GM18951 (cell line): ENCODE measurements around the gene CD4.
A peak's percentile ranks its signal among the peaks of the same experiment; 100 is the strongest.
"Not testable (repeated sequence)": the region's sequence is repeated elsewhere in the genome, so short reads cannot be mapped to it uniquely, and the experiment has no call there.

ENCODE experiments used
- POLR2A ChIP-seq: IDR thresholded peaks from 4 replicates; pipeline ENCODE4 v1.6.1; 2011; ENCODE audit warnings: mild to moderate bottlenecking; ENCODE audit not compliant: insufficient read length, insufficient read depth; ENCODE audit errors: extremely low read depth
- in situ Hi-C: fragments of 300-500 bp; cut with MboI; formaldehyde crosslinking; loops from one replicate; pipeline ENCODE4 v1.12.0; 2022; ENCODE audit warnings: low sequenced_read_pairs, mixed read lengths, inconsistent platforms; ENCODE audit not compliant: unreplicated experiment

Gene CD4

DNA sequence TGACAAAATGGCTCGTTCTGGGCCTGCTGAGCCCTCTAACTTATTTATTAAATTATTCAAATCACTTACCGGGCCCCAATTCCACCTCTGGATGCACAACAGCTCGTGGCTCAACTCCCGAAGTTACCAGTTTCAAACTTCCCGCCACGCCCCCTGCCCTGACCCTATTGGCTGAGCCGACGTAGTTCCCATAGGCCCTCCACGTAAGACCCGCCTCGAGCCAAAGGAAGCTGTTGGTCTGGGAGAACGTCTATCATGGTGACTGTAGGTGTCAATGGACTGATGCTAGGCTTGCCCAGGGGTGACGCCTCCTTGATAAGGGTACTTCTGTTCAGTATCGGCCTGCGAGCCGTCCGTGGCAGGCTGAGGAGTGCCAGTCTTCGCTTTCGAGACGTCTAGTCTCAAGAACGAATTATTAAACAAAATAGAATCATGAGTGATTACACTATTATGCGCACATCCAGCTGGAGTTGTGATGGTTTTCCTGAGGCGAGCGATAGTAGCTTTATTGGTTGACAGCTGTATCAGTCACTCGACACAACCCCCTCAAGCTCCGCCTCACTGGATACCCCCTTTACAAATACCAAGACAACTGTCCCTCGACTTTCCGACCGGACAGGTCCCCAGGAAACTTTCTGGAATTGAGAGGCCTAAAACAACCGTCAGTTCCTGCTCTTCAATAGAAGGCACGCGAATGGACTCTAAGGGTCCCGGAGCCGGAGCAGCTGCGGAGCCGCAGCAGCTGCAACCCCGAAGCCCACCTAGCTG is 62.0 kb downstream of the CD4 start, which contains the start of gene CDCA3:
TSS of gene CDCA3 (minus strand) at position 134 of the 768 bp plus-strand sequence. CDS start 334 bp downstream, outside the sequence.
- in situ Hi-C loops = no loop called here
- peak; percentile 85 for TF ChIP-seq POLR2A

DNA sequence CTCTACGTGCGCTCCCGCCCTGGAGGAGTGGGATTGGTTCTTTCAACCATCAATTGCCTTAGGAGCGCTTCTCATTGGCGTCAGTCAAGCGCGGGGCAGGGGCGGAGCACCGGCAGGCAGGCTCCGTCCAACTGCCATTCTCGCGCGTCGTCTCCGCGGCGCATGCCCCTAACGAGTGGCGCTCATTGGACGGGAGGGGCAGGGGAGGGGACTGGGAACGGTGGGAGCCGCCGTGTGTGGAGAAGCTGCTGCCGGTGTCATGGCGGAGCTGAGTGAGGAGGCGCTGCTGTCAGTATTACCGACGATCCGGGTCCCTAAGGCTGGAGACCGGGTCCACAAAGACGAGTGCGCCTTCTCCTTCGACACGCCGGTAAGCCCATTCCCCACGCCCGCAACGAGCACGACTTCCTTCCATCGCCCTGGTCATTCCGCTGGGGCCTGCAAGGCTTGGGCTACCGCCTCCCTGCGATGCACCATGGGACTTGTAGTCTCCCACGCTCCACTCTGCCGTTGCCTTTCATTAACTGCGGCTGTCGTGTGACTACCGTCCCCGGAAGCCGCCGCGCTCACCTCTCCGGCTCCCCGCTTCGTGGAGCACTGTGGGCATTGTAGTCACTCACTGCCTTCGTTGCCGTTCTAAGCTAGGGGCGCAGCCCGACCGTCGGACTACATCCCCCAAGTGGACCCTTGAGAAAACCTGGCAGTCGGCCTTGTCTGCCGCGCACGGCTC is 62.8 kb downstream of the CD4 start, which contains the start of gene USP5:
TSS of gene USP5 (plus strand) at position 230 of the 730 bp plus-strand sequence. CDS start at position 260, 30 bp downstream.
- in situ Hi-C loops = no loop called here
- peak; percentile 71 for TF ChIP-seq POLR2A

DNA sequence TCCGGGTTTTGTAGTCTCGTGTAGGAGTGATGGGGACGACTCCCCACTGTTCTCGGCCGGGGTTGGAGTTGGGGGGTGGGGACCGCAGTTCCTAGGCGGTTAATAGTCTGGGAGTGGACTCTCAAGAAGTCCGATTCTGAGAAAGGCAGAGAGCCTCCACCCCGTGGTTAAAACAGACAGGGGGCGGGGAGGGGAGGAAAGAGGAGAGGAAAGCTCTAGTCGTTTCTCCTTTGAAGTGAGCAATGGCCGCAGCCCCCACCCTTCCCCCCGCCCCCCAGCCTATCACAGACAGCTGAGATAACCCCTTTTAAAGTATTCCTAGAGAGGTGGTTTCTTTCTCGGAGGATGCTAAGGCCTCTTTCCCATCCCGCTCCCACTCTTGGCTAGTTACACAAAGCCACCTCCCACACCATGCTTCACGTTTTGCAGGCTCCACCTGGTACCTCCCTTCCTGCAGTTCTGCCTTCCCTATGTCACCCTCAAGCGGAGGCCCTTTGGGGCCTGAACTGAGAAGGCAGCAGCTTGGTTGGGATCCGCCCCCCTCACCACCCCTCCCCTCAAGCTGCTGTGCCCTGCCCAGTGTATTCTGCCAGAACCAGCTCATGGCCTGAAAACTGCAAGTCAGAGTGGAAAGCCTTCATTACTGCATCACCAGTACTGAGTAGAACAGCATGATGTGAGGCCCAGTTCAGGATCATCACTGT is 63.5 kb downstream of the CD4 start:
- in situ Hi-C loops = no loop called here

DNA sequence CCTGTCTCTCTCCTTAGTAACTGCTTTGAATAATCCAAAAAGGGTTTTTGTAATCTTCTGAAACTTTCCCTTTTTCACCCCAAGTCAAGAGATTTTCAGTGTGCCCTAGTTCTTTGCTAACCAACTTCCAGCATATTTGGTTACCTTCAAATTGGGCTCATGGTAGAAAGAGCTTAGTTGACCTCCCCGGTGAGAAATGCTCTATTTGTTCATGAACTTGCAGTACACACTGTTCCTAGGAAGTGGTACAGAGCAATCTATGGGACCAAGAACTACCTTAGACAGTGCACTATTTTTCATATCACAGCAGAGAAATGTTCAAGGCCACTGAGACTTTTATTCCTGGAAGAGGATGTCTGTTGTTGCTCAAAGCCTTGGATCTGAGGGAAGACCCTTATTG is 64.3 kb downstream of the CD4 start:
- in situ Hi-C loops = no loop called here
- no peak for TF ChIP-seq POLR2A

More for the DNA sequence above, 63.5 kb downstream of the CD4 start:
- TF ChIP-seq POLR2A = no peak

DNA sequence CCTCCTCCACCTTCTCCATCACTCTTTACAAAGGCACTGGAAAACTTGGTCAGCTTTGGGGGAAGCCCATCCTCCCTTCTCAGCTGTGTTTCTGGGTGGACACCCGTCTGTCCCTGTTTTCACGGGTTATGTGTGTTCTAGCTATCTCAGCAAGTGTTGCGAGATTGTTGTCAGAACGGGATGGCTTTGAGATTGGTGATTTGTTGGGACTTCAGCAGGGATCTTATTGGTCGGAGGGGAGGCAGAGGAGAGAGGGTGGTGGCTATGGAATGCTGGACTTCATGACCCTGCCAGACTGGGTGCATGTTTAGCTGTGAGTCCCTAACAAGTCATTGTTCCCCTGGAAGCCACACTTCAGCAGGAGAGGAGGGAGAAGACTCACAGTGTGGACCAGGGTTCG is 64.7 kb downstream of the CD4 start:
- in situ Hi-C loops = no loop called here
- no peak for TF ChIP-seq POLR2A

DNA sequence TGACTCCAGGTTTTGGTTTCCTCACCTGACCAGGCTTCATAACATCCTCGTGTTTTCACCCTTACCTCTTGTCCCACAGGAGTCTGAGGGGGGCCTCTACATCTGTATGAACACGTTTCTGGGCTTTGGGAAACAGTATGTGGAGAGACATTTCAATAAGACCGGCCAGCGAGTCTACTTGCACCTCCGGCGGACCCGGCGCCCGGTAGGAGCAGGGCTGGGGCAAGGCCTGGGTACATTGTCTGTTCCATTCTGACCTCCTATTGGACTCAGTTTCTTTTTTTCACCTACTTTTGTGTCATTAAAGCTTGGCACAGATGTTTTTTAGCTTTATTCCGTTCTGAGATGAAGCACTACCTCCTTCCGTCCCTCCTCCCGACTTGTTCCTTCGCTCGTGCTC is 66.0 kb downstream of the CD4 start:
- TF ChIP-seq POLR2A = no peak
- in situ Hi-C loops = no loop called here

DNA sequence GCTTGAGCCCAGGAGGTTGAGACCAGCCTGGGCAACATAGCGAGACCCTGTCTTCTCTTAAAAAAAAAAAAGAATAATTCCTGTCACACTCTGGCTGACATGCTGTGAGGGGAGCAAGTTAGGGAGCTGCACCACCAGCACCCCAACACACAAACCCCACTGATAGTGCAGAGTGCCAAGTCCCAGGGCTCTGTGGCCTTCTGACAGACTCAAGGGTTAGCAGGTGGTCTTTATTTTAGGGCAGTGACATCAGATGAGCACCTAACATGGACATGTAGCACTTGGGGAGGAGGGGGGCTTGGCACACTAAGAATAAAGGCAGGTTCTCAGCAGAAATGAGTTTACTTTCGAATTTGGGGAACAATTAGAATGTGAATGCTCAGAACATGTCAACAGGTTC is 69.5 kb downstream of the CD4 start:
- TF ChIP-seq POLR2A = no peak
- in situ Hi-C loops = no loop called here

DNA sequence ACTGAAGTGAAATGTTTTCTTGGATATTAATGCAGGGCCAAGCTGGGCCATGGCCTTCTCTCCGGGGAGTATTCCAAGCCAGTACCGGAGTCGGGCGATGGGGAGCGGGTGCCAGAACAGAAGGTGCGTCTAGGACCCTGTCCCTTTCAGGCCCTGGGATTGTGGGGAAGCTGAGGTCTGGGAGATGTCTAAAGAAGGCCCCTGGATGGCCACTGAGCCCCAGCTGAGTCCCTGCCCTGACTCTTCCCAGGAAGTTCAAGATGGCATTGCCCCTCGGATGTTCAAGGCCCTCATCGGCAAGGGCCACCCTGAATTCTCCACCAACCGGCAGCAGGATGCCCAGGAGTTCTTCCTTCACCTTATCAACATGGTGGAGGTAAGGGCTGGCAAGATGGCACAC is 70.8 kb downstream of the CD4 start:
- in situ Hi-C loops = no loop called here
- TF ChIP-seq POLR2A = no peak

DNA sequence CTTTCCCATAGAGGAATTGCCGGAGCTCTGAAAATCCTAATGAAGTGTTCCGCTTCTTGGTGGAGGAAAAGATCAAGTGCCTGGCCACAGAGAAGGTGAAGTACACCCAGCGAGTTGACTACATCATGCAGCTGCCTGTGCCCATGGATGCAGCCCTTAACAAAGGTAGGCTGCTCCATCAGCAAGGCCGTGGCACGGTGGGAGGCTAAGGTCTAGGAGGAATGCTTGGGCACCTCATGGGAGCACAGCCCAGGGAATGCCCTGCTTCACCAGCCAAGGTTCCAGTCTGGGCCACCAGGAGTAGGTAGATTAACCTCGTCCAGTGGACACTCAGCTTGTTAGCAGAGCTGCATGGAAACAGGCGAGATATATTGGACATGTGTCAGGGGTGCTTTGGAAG is 71.6 kb downstream of the CD4 start:
- in situ Hi-C loops = no loop called here
- no peak for TF ChIP-seq POLR2A

DNA sequence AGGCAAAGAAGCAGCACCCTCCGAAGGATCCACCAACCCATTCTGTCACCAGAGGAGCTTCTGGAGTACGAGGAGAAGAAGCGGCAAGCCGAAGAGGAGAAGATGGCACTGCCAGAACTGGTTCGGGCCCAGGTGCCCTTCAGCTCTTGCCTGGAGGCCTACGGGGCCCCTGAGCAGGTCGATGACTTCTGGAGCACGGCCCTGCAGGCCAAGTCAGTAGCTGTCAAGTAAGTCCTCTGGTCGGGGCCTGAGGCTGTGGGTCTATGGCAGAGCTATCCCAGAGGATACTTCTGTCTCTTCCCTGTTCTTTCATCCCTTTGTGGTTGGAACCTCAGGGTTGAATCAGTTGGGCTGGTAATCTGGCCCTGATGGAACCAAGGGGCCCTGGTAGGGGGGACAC is 72.1 kb downstream of the CD4 start:
- in situ Hi-C loops = no loop called here
- no peak for TF ChIP-seq POLR2A

DNA sequence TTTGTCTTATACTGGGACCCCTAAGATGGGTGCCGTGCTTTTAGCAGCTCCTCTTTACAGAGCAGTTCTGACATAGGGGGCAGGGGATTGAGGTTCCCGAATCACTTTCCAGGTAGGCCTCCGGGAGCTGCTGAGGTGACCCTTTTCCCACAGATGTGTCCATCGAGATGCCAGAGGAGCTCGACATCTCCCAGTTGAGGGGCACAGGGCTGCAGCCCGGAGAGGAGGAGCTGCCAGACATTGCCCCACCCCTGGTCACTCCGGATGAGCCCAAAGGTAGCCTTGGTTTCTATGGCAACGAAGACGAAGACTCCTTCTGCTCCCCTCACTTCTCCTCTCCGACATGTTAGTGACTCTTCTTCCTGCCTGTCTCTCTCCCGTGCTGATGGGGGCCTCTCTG is 73.7 kb downstream of the CD4 start:
- no peak for TF ChIP-seq POLR2A
- in situ Hi-C loops = no loop called here

DNA sequence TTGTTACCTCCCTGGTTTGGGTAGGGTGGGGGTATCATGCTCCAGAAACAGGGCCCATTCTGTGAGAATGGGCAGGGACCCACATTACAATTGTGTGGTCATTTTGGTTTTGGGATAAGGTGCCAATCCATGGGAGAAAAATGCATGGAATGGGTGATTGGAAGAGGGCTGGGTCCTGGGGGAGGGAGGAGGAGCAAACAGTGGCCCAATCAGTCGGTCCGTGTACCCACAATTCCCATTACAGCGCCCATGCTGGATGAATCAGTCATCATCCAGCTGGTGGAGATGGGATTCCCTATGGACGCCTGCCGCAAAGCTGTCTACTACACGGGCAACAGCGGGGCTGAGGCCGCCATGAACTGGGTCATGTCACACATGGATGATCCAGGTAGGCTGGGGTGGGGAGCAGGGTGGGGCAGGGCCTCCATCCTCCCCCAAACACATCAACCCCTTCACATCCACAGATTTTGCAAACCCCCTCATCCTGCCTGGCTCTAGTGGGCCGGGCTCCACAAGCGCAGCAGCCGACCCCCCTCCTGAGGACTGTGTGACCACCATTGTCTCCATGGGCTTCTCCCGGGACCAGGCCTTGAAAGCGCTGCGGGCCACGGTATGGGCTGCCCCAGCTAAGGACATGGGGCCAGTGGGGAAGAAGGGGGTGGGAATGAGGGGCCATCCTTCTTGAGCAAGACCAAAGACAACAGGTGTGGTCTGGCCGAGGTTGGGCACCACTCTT is 74.4 kb downstream of the CD4 start:
- in situ Hi-C loops = no loop called here
- TF ChIP-seq POLR2A = no peak

DNA sequence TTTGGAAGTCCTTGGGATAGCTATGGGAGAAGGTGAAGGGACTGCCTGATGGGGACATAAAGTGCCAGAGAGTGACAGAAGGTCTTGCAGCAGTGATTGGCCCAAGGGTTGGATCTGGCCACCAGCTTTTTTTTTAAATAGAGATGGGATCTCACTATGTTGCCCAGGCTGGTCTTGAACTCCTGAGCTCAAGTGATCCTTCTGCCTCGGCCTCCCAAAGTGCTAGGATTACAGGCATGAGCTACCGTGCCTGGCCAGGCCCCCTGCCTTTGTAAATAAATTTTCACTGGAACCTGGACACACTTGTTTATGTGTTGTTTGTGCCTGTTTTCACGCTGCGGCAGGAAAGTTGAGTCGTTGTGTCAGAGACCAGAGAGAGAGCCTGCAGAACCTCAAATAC is 76.0 kb downstream of the CD4 start:
- in situ Hi-C loops = not testable (repeated sequence)
